HG02759 (cell line): ENCODE measurements around the gene IKZF4.
"Not testable (repeated sequence)": the region's sequence is repeated elsewhere in the genome, so short reads cannot be mapped to it uniquely, and the experiment has no call there.

Source experiments
- ATAC-seq: cut with Tn5 transposase; IDR thresholded peaks from one replicate; pipeline ENCODE4 v1.9.1; 2021; ENCODE audit warnings: mild to moderate bottlenecking, moderate library complexity; ENCODE audit not compliant: unreplicated experiment

Gene IKZF4

DNA sequence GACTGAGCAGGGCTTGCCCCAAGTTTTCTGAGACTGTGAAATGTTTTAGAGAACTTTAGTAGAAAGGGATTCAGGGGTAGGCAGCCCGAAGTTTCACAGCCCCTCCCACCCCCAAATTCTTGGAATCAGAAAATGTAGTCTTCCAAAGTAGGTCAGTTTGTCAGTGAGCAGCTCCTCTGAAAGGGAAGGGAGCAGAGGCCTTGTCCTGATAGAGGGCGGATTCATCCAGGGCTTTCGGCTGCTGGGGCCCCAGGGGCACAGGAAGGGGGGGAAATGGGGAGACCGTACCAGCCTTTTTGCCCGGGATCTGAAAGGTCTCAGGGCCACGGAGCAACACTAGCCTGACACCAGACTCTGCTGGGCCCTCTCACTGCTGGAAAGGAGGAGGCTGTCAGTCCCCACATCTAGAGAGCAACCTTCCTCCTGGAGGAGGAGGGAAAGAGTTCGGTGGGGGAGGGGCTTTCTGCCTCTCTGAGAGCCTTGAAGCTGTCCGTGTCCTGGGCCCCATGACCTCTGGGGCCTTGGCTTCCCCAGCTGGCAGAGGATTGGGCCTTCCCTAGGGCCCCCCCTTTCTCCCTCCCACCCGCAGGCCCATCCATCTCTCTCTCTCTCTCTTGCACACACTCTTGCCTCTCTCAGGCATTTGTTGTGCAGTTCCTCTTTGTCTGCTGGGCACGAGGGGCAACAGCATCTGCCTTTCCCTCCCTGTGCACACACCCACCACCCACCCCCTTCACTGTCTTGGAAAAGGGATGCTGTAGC, at the start of gene IKZF4:
TSS of gene IKZF4 (plus strand) at position 621 of the 762 bp plus-strand sequence. CDS start 451 bp downstream, outside the sequence.
- ATAC-seq = no peak

DNA sequence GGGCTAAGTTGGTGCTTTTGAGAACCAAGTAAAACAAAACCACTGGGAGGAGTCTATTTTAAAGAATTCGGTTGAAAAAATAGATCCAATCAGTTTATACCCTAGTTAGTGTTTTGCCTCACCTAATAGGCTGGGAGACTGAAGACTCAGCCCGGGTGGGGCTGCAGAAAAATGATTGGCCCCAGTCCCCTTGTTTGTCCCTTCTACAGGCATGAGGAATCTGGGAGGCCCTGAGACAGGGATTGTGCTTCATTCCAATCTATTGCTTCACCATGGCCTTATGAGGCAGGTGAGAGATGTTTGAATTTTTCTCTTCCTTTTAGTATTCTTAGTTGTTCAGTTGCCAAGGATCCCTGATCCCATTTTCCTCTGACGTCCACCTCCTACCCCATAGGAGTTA, 48.8 kb upstream of the IKZF4 start:
- no peak for ATAC-seq

DNA sequence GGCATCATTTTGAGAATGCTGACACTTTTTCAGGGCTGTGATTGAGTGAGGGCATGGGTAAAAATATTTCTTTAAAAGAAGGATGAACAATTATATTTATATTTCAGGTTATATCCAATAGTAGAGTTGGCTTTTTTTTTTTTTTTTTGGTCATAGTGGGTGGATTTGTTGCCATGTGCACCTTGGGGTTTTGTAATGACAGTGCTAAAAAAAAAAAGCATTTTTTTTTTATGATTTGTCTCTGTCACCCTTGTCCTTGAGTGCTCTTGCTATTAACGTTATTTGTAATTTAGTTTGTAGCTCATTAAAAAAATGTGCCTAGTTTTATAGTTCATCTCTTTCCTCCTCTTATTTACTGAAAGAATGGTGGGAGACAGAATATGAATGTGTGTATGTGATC, 48.4 kb upstream of the IKZF4 start:
- ATAC-seq = no peak

DNA sequence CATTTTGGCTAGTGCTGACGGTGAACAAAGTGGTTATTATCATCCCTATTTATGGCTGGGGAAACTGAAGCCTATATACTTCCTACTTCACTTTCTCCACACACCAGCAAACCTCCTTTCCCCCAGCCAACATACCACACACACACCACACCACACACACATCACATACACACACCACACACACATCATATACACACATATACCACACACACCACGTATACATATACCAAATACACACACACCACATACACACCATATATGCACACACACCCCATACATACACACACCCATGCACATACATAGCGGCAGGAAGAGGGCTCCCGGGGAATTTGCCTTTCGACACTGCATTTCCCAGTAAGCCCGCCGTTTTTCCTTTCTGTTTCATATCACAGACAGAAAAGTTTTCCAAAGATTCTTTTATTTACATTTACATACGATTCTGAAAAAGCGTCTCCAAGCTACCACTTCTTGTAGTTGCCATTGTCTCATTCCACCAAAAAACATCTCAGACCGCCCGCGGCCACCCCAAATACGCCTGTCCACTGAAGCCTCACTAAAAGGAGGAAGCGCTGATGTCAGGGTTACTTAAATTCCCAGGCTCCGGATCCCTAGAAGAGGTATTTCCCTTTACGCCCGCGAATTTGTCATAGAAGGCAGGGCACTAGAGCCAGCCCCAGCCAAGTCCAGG, 47.8 kb upstream of the IKZF4 start:
- no peak for ATAC-seq

DNA sequence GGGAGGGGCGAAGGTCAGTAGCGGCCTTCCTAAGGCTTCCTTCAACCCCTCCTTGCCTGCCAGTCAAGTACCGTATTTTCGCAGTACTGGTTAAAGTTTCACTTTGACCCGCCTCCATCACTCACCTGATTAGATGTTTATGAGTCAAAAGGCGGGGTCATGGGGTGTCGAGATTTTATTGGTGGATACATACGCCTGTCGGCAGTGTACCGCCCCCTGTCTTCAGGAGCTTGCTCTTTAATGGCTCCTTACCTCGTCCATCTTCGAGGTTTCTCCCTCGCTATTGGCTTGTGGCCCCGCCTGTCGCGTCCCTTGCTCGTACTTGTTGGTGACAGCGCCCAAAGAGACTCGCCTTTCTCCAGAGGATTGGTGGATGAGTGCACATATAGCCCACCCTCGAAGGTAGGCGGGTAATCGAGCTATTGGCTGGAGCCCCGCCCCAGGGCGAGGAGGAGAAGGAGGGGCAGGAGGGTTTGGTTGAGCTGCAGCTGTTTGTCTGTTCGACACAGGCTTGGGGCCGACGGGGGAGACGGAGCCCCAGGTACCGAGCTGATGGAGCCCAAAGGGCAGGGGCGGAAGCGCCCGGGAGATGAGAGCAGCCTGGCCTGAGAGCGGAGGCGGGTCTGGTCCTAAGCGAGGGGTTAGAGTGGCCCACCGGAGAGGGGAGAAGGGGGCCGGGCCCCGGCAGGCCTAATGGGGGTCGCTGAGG, 47.1 kb upstream of the IKZF4 start, which contains the start of gene RAB5B:
TSS of gene RAB5B (plus strand) at position 480 of the 709 bp plus-strand sequence. CDS start 12,883 bp downstream, outside the sequence.
- peak; percentile 92 for ATAC-seq

DNA sequence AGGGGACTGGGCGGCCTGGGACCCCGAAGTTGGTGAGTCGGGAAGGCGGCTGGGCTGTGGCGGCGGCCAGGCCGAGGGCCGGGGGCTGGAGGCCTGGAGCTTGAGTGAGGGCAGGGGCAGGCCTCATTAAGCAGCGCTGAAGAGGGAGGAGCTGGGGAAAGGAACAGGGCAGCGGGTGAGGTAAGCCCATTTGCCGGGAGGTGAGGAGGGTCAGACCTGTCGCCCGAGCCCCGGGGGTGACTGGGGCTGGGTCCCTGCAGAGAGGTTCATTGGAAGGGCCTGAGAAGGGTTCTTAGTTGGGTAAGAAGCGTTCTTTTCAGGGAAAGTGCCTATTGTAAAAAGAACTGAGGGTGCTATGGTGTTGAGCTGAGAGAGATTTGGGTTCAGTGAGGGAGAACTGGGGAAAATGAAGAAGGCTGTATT, 46.5 kb upstream of the IKZF4 start:
- peak; percentile 16 for ATAC-seq

DNA sequence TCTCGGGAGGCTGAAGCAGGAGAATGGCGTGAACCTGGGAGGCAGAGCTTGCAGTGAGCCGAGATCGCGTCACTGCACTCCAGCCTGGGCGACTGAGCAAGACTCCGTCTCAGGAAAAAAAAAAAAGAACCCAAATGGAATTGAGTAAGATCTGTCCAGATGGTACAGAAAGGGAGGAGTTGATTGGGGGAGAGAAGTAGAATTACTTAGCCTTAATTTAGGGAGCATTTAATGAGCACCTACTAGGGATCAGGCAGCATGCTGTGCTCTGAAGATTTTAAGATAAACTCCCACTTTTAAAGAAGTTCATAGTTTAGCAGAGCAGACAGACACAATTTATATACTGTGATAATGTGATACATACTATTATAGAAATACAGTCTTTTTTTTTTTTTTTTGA, 42.5 kb upstream of the IKZF4 start:
- ATAC-seq = no peak

DNA sequence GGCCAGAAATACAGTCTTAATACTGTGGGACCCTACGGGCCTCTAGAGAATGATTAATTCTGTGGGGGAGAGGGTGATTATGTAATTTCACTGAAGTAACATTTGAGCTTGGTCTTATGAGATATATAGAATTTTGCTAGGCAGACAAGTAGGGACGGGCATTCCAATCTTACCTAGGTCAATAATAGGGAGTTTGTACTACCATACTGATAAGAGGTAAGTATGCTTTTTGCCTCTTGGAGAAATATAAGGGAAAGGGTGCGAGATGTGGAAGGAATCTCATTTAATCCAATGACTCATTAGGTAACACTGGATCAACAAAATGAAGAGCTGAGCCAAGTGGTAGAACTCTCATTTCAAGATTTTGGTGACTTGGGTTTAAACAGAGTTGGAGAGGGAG, 41.8 kb upstream of the IKZF4 start:
- no peak for ATAC-seq

DNA sequence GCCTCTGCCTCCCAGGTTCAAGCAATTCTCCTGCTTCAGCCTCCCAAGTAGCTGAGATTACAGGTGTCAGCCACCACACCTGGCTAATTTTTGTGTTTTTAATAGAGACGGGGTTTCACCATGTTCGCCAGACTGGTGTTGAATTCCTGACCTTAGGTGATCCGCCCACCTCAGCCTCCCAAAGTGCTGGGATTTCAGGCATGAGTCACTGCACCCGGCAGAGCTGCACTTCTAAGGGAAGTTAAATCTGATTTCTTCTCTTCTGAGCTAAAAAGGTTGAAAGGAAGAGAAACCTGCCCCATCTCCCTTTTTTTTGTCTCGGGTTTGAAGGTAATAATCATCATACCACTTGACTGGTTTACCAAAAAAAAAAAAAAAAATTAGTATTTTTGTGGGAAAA, 39.0 kb upstream of the IKZF4 start:
- not testable (repeated sequence) for ATAC-seq

DNA sequence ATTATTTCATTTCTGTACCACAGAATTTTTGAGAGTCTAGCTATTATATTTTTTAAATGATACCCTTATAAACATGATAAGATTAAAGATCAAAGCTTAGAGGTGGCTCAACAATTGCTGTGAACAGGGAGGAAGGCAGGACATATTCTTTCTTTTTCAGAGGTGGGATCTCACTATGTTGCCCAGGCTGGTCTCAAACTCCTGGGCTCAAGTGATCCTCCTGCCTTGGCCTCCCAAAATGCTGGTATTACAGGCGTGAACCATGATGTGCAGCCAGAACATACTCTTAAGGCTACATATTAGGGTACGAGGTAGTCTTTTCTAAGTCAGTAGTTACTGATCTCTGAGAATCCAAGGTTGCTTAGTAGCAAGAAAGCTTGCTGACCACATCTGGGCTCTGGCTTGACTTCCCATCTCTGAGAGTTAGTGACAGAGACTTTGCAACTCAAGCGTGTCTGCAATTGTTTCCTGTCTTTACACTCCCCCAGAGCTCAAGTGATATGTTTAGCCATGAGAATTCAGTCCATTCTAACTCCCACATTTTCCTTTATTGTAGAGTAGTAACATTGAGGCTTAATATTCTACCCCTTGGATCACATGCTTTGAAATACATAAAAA, 38.4 kb upstream of the IKZF4 start:
- peak; percentile 84 for ATAC-seq

DNA sequence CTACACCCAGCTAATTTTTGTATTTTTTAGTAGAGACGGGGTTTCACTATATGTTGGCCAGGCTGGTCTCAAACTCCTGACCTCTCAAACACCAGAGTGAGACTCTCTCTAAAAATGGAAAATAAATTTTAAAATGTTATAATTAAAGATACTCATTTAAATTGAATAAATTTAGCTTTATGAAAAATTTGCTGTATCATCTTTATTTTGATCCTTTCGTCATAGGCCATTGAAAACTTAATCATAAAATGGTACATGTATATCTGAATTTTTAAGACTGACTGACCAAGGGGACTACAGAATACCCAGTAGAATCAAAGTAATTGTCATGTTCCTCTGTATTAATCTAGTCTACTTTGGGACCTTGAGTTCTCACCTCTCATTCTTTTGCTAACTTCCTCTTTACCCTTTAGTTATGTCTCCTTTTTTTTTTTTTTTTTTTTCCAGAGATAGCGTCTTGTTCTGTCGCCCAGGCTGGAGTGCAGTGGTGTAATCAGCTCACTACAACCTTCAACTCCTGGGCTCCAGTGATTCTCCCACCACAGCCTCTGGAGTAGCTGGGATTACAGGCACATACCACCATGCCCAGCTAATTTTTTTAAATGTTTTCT, 37.5 kb upstream of the IKZF4 start:
- no peak for ATAC-seq

DNA sequence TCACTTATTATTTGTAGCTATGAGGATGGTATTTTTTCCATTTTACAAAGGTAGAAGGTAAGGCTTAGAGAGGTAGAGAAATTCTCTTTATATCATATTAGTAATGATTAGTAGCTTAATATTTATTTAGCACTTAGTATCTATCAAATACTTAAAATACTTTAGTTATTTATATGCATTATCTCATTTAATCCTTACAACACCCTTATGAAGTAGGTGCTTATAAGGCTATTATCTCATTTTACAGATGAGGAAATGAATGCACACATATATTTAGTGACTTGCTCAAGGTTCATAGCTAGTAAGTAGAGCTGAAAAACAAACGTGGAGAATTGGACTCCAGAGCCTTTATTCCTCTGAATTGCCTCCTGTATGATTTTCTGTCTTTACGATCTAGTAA, 36.0 kb upstream of the IKZF4 start:
- ATAC-seq = no peak

DNA sequence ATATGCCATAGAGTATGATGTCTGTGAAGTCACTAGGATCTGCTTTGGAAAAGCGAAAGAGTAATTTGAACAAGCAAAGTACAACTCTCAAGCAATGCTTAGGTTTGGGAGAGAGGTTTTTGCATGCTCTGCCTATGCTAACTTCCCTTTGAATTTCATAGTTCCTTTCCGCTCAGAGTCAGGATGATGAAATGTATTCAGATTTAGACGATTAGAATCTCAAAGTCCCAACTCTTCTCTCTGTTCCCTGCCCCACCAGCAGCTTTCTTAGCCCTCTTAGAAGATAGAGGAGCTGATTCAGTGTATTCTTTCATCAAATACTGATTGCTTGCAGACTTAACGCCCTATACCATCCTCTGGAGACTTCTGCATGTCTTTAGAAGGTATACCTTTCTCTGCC, 35.5 kb upstream of the IKZF4 start:
- no peak for ATAC-seq

DNA sequence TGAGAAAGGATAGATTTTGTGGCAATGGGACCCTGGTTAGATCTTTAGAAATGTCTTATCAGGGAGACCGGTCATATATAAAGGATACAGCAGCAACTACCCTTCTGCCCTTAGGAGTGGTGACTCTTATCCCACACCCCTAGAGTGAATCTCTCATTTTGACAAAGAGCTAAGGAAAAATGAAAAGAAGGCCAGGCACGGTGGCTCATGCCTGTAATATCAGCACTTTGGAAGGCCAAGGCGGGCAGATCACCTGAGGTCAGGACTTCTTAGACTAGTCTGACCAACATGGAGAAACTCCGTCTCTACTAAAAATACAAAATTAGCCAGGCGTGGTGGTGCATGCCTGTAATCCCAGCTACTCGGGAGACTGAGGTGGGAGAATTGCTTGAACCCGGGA, 34.9 kb upstream of the IKZF4 start:
- not testable (repeated sequence) for ATAC-seq

DNA sequence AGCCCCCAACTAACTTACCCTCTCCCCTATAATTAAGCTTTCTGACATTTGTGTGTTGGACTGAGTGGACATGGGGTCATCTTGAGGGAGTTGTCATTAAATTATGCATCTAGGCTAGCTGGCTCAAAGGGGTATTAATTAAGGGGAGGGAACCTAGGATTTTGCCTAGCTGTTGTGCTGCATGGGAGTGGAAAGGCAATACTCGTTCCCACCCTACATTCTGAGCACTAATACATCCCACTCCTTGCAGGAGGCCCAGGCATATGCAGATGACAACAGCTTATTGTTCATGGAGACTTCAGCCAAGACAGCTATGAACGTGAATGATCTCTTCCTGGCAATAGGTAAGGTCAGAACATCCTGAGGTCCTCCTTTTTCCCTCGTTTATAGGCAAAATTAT, 29.7 kb upstream of the IKZF4 start:
- ATAC-seq = no peak

DNA sequence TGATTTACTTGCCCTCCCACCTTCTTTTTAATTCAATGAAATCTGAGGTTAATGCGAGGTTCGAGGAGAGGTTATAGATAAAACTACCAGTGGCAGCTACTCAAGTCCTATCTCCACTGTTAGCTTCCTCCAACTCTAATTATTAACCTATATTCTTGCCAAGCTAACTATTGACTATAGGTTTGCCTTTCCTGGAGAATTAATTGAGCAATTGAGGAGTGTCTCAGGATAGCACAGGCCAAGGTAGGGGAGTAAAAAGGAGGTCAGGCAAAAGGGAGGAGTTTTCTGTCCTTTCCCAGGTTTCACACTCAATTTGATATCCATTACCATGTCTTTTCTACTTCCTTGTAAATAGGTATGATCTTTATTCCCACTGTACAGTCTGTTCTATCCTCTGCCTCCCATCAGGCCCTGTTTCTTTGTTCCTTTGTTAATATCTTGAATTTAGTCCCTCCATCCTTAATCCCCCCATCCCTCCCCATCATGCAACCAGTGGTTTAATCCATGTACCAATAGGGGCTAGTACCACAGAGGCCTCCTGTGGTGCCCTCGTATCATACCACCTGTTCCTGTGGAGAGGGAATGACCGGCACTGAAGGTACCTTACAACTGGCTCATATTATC, 27.5 kb upstream of the IKZF4 start:
- no peak for ATAC-seq

DNA sequence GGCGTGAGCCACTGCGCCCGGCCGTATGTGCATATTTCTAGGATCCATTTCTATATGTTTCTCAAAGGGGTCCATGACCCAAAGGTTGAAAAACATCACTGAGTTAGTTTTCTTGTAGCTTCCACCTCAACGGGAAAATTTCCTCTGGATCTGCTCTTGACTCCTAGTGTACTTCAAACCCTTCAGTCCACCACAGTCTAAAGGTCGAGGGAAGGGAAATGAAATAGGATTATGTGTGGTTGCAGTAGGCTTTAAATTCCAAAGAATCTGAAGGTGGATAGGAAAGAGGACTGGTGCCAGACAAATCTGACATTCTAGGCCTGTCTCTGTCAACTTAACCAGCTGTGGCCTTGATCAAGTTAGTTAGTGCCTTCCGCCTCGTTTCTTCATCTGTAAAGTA, 25.5 kb upstream of the IKZF4 start:
- no peak for ATAC-seq

DNA sequence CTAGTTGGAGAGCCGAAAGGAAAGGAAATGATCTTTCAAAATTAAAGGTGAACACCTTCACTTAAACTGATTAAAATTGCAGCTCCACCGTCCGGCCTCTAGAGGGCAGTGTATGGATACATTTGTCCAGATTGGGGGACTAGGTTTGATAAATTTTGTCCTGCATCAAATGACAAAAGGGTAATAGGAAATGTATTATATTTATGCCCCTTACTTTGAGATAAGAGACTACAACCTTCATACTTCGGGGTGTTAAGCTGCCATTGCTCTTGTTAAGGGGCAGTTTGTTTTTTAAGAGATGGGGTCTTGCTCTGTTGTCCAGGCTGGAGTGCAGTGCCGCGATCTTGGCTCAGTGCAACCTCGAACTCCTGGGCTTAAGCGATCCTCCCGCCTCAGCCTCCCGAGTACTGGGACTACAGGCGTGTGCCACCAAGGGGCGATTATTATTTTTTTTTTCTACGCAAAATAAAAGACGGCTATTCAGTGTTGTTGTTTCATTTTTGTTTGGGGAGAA, 24.6 kb upstream of the IKZF4 start:
- no peak for ATAC-seq

DNA sequence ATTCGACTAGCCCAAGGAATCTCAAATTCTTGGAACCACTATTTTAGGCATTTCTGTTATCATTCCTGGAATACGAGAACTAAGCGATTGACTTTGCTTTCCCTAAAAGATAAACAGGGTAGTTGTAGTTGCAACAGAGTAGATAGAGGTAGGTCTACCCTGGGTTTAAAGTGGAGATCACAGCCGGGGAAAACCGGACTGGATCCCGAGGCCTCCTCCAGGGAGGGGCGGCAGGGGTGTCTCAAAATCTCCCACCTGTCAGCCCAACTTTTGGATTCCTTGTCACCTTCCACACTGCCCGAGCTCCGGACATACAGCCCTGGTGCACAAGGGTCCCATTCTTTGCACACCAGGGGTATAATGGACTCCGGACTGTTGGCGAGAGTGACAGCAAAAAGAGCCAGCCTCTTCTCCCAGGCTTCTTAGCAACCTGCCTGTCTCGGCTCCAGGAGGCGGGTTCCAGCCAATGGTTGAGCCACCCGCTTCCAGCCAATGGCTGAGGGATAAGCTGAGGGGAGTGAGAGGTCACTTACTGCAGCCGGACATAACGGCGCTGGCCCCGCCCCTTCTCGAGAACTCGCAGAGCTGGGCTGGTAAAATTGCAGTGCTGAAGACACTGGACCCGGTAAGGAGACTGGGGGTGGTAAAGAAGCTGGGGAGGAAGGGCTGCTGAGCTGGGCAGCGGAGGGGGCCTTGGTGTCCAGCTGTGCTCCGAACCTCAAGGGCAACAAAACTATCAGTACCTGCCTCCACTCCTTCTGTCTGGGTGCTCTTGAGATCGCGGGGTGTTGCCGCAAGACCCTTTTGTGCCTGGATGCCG, 23.9 kb upstream of the IKZF4 start, which contains the start of gene SUOX:
TSS of gene SUOX (plus strand) at position 562 of the 820 bp plus-strand sequence. CDS start 4,946 bp downstream, outside the sequence.
- ATAC-seq = peak; percentile 99
